ENCODE measurements around the gene CRK. TPM values are rescaled to one million over a fixed set of nuclear protein-coding genes. Genes with fewer than 3 reads are reported as not detected.

Gene CRK
- total and polyA plus RNA-seq, 10 of the 15 experiments (the other 5 are each of a cell fraction or from before 2014, with no cell fraction given), result 11.1 to 23.8 (median 20.5) TPM

DNA sequence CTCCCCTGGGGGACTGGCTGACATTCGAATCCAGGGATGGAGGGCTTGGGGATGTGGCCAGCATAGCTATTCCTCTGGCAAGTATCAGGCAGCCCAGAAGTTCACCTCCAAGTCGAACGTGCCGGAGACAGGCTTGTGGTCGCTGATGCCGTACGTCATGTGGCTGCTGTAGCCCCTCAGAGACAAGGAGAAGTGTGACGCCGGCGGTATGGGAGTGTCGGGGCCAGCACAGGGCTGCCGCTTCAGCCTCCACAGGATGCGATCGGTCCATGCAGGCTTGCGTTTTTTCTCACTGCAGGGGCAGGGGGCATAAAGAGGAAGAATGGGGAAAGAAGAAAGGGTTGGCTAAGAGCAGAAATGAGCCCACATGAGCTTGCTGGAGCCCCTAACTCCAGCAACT, 41.8 kb upstream of the CRK start:
- ChIA-PET CTCF (interaction anchor here (4.2 kb wide), 1 partner anchor 132 kb away, joined by 23 read pairs; no protein-coding TSS in a partner anchor), POLR2A (interaction anchor here (1.1 kb wide), 1 partner anchor 10 kb away, joined by 3 read pairs; no protein-coding TSS in a partner anchor), RAD21 (ENCODE audit: unreplicated experiment) (no interaction called here), SMC1A (ENCODE audit: uncharacterized antibody, unreplicated experiment) (interaction anchor here (0.9 to 1.6 kb wide), 3 partner anchors 18 to 133 kb away, joined by 3 to 4 read pairs (median 4); no protein-coding TSS in a partner anchor)
- H3K27ac ChIP-seq (ENCODE audit: control insufficient read depth, insufficient read depth), result no peak overlapping the region
- H3K27me3 ChIP-seq (replicated peaks in 1 of 2; ENCODE audit: control insufficient read depth in 2 of 2, insufficient read depth in 2 of 2, low read length in 1 of 2), result no peaks in the 10 kb centered on the region
- in situ Hi-C loops (cut with MboI) (no loop called here), intact Hi-C loops (cut with micrococcal nuclease; ENCODE audit: unreplicated experiment) (no loop called here)
- 87% methylated on average over 15 of the region's 15 CpGs for WGBS (ENCODE audit: insufficient coverage, insufficient replicate concordance, low lambda C conversion rate, missing lambda C conversion rate)
- no peak overlapping the region for H3K4me2 ChIP-seq (ENCODE audit: control insufficient read depth, insufficient read depth)
- no peaks in the 10 kb centered on the region for H3K9me3 ChIP-seq (replicated peaks; ENCODE audit: control insufficient read depth, insufficient read depth, low read length)
- FAIRE-seq (no peak), DNase-seq (ENCODE audit: low read depth, low spot score) (no peak), ATAC-seq (no peak)
- H4K20me1 ChIP-seq (ENCODE audit: control insufficient read depth, insufficient read depth), result no peaks in the 10 kb centered on the region
- no TSS peak for BruUV-seq (replicated peaks)
- H3K36me3 ChIP-seq (ENCODE audit: control insufficient read depth in 2 of 2, insufficient read depth in 2 of 2, low read length in 1 of 2), result peaks cover 0 to 4% of the 10 kb centered on the region in 2 experiments; a peak in 1 of 4 replicates
- H3K79me2 ChIP-seq (ENCODE audit: control insufficient read depth, insufficient read depth, low read length), result no peaks in the 10 kb centered on the region
- H3K4me3 ChIP-seq, result no peak overlapping the region
- H3K4me1 ChIP-seq (ENCODE audit: control insufficient read depth, insufficient read depth, low read length), result no peaks in the 10 kb centered on the region
- H2AFZ ChIP-seq (ENCODE audit: control insufficient read depth, low read depth, low read length), result no peak overlapping the region
- H3K9ac ChIP-seq (ENCODE audit: control insufficient read depth, insufficient read depth, low read length), result no peak overlapping the region
- no peak for TF ChIP-seq RB1 (IDR thresholded peaks at IDR 0.05; ENCODE audit: borderline replicate concordance)
- TF ChIP-seq NBN (IDR thresholded peaks at IDR 0.05), result no peak
- TF ChIP-seq, protein P1, sequence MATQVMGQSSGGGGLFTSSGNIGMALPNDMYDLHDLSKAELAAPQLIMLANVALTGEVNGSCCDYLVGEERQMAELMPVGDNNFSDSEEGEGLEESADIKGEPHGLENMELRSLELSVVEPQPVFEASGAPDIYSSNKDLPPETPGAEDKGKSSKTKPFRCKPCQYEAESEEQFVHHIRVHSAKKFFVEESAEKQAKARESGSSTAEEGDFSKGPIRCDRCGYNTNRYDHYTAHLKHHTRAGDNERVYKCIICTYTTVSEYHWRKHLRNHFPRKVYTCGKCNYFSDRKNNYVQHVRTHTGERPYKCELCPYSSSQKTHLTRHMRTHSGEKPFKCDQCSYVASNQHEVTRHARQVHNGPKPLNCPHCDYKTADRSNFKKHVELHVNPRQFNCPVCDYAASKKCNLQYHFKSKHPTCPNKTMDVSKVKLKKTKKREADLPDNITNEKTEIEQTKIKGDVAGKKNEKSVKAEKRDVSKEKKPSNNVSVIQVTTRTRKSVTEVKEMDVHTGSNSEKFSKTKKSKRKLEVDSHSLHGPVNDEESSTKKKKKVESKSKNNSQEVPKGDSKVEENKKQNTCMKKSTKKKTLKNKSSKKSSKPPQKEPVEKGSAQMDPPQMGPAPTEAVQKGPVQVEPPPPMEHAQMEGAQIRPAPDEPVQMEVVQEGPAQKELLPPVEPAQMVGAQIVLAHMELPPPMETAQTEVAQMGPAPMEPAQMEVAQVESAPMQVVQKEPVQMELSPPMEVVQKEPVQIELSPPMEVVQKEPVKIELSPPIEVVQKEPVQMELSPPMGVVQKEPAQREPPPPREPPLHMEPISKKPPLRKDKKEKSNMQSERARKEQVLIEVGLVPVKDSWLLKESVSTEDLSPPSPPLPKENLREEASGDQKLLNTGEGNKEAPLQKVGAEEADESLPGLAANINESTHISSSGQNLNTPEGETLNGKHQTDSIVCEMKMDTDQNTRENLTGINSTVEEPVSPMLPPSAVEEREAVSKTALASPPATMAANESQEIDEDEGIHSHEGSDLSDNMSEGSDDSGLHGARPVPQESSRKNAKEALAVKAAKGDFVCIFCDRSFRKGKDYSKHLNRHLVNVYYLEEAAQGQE (IDR thresholded peaks at IDR 0.05; ENCODE audit: low read depth, low read length), result no peak
- TF ChIP-seq PAX8 (IDR thresholded peaks at IDR 0.05), result no peak
- TF ChIP-seq KDM1A (IDR thresholded peaks at IDR 0.05; ENCODE audit: borderline replicate concordance), result no peak
- no peak for TF ChIP-seq CHD4 (IDR thresholded peaks at IDR 0.05)
- no peak for TF ChIP-seq TBL1XR1 (IDR thresholded peaks at IDR 0.05; ENCODE audit: low read depth, low read length)
- no peak for TF ChIP-seq RAD21 (IDR thresholded peaks at IDR 0.05; ENCODE audit: insufficient read depth, low read depth, low read length)
- no peak for TF ChIP-seq PAX5 (IDR thresholded peaks at IDR 0.05; ENCODE audit: borderline replicate concordance, low read depth, low read length)
- TF ChIP-seq TCF7 (IDR thresholded peaks at IDR 0.05; ENCODE audit: borderline replicate concordance), result no peak
- no peak for TF ChIP-seq RELB (IDR thresholded peaks at IDR 0.05; ENCODE audit: low read depth)
- TF ChIP-seq, protein P2, sequence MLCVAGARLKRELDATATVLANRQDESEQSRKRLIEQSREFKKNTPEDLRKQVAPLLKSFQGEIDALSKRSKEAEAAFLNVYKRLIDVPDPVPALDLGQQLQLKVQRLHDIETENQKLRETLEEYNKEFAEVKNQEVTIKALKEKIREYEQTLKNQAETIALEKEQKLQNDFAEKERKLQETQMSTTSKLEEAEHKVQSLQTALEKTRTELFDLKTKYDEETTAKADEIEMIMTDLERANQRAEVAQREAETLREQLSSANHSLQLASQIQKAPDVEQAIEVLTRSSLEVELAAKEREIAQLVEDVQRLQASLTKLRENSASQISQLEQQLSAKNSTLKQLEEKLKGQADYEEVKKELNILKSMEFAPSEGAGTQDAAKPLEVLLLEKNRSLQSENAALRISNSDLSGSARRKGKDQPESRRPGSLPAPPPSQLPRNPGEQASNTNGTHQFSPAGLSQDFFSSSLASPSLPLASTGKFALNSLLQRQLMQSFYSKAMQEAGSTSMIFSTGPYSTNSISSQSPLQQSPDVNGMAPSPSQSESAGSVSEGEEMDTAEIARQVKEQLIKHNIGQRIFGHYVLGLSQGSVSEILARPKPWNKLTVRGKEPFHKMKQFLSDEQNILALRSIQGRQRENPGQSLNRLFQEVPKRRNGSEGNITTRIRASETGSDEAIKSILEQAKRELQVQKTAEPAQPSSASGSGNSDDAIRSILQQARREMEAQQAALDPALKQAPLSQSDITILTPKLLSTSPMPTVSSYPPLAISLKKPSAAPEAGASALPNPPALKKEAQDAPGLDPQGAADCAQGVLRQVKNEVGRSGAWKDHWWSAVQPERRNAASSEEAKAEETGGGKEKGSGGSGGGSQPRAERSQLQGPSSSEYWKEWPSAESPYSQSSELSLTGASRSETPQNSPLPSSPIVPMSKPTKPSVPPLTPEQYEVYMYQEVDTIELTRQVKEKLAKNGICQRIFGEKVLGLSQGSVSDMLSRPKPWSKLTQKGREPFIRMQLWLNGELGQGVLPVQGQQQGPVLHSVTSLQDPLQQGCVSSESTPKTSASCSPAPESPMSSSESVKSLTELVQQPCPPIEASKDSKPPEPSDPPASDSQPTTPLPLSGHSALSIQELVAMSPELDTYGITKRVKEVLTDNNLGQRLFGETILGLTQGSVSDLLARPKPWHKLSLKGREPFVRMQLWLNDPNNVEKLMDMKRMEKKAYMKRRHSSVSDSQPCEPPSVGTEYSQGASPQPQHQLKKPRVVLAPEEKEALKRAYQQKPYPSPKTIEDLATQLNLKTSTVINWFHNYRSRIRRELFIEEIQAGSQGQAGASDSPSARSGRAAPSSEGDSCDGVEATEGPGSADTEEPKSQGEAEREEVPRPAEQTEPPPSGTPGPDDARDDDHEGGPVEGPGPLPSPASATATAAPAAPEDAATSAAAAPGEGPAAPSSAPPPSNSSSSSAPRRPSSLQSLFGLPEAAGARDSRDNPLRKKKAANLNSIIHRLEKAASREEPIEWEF (IDR thresholded peaks at IDR 0.05; ENCODE audit: insufficient replicate concordance, low read depth, low read length), result no peak
- no peak for TF ChIP-seq NR2C2 (IDR thresholded peaks at IDR 0.05; ENCODE audit: borderline replicate concordance, control insufficient read depth, insufficient read length, low read depth)
- TF ChIP-seq SRF (IDR thresholded peaks at IDR 0.05; ENCODE audit: low read depth in 2 of 2, low read length in 2 of 2), result no peak
